ENCODE results near the gene MNX1.

- TF ChIP-seq REST (IDR thresholded peaks at IDR 0.05; ENCODE audit: borderline replicate concordance) (no peak), CTCF (IDR thresholded peaks at IDR 0.05; ENCODE audit: poor library complexity, severe bottlenecking) (no peak), EZH2 (IDR thresholded peaks at IDR 0.05; ENCODE audit: borderline replicate concordance, insufficient read depth, low read length, poor library complexity, severe bottlenecking) (no peak), TAF1 (IDR thresholded peaks at IDR 0.05; ENCODE audit: low read depth) (no peak), RAD21 (conservative IDR thresholded peaks at IDR 0.05) (no peak), EP300 (conservative IDR thresholded peaks at IDR 0.05; ENCODE audit: poor library complexity, severe bottlenecking) (no peak), POLR2AphosphoS5 (IDR thresholded peaks at IDR 0.05) (no peak), SMC3 (conservative IDR thresholded peaks at IDR 0.05; ENCODE audit: poor library complexity) (no peak)
Measured at GRCh38 chr7:157041514-157042277, 31.2 kb upstream of the MNX1 start.

Data from neural cell (in vitro differentiated cells).